ENCODE measurements around the gene BEX4.

DNA sequence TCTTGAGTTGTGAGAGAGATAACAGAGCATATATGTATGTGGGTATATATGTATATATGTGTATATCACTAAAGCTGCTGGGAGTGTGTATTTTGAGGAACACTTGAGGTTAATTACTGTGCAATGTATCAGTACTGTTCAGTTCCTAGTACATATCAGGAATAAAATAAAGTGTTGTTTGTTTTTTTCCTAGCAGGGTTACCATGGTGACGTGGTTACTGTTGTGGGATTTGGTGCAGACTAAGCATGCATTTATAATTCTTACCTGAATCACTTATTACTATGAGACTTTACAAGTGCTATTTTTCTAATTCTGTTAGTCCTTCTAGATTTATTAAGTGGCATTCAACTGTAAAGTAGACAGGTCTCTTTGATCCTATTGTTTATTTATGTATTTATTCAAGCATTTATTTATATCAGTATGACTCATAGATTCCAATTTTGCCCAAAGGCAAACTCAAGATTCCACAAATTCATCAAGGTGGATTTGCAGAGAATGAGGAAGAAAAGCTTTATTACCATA, 26.9 kb upstream of the BEX4 start:
- TF ChIP-seq POLR2A (IDR thresholded peaks at IDR 0.05; ENCODE audit: control extremely low read depth in 1 of 2, low read depth in 2 of 2, low read length in 2 of 2) (no peak), EP300 (IDR thresholded peaks at IDR 0.05; ENCODE audit: borderline replicate concordance in 1 of 2, low read depth in 2 of 2, low read length in 2 of 2) (no peak), TCF12 (IDR thresholded peaks at IDR 0.05; ENCODE audit: low read depth, low read length) (no peak), TAF1 (IDR thresholded peaks at IDR 0.05; ENCODE audit: low read depth, low read length) (no peak)

Data from H1 (cell line).